ENCODE data around the gene ZNF385C. TPM values are rescaled to one million over a fixed set of nuclear protein-coding genes. Genes with fewer than 3 reads are reported as not detected.
A peak's percentile ranks its signal among the peaks of the same experiment; 100 is the strongest.

Gene ZNF385C
- total RNA-seq, 4 donors from 2014 or later = 0.27 to 0.48 TPM; not detected in 2

- DNase-seq = no peak
- 91 to 100% methylated on average over 3 to 9 of the region's 9 CpGs for WGBS, 2 donors (ENCODE audit: low coverage in 1 of 2)
- Histone ChIP-seq H3K36me3 (no peaks in the 10 kb centered on the region), H3K27me3 (no peaks in the 10 kb centered on the region), H3K9me3 (no peaks in the 10 kb centered on the region), H3K4me3 (no peak overlapping the region), H3K4me1 (peaks cover 17 to 24% (median 18%) of the 10 kb centered on the region in 4 donors), H3K27ac (no peak overlapping the region)
- in situ Hi-C loops (cut with MboI; ENCODE audit: low pct_ligation_motif_present in 1 of 4, low pct_unique_long_range_greater_than_20kb in 1 of 4, low sequenced_read_pairs in 3 of 4) (loop anchor here in 2 of 4 donors (5.0 to 10.0 kb wide), 2 partner anchors 92 to 149 kb away; partner anchors contain the start of genes CNP (in 2 of the 2) and NKIRAS2 (in 1 of the 2)), intact Hi-C loops (cut with DNase I; ENCODE audit: low total_unique reads) (loop anchor here (5.0 kb wide), 1 partner anchor 87 kb away; no protein-coding TSS in a partner anchor)
- TF ChIP-seq POLR2AphosphoS5 (IDR thresholded peaks at IDR 0.05) (no peak), CTCF (IDR thresholded peaks at IDR 0.05) (no peak), EP300 (IDR thresholded peaks at IDR 0.05; ENCODE audit: low read depth) (no peak), POLR2A (IDR thresholded peaks at IDR 0.05) (no peak)
These were observed 15.8 kb upstream of the ZNF385C start for GRCh38 chr17:42114118-42114517.

- in situ Hi-C loops (cut with MboI; ENCODE audit: low pct_ligation_motif_present in 1 of 4, low pct_unique_long_range_greater_than_20kb in 1 of 4, low sequenced_read_pairs in 3 of 4) = loop anchor here in 2 of 4 donors (5.0 to 10.0 kb wide), 2 partner anchors 91 to 149 kb away; partner anchors contain the start of genes CNP (in 2 of the 2) and NKIRAS2 (in 1 of the 2)
- Histone ChIP-seq H3K4me1 (peaks cover 17 to 24% (median 18%) of the 10 kb centered on the region in 4 donors), H3K27ac (peak overlapping the region; percentile 93 to 98 (median 94)), H3K27me3 (no peaks in the 10 kb centered on the region), H3K4me3 (no peak overlapping the region), H3K9me3 (no peaks in the 10 kb centered on the region), H3K36me3 (no peaks in the 10 kb centered on the region)
- TF ChIP-seq POLR2AphosphoS5 (IDR thresholded peaks at IDR 0.05) = no peak
- intact Hi-C loops (cut with DNase I; ENCODE audit: low total_unique reads) = loop anchor here (5.0 kb wide), 1 partner anchor 86 kb away; no protein-coding TSS in a partner anchor
- 89 to 93% methylated on average over 12 to 28 of the region's 28 CpGs for WGBS, 2 donors (ENCODE audit: low coverage in 1 of 2)
- no peak for DNase-seq
These were observed 15.2 kb upstream of the ZNF385C start for GRCh38 chr17:42113293-42114069.

GRCh38 chr17:42112552-42113176 is 14.4 kb upstream of the ZNF385C start, which contains the start of gene DHX58:
DHX58 (minus strand) TSS chr17:42112714; CDS start chr17:42111892, 822 bp downstream.
- in situ Hi-C loops (cut with MboI; ENCODE audit: low pct_ligation_motif_present in 1 of 4, low pct_unique_long_range_greater_than_20kb in 1 of 4, low sequenced_read_pairs in 3 of 4) = loop anchor here in 2 of 4 donors (5.0 to 10.0 kb wide), 2 partner anchors 90 to 148 kb away; partner anchors contain the start of genes CNP (in 2 of the 2) and NKIRAS2 (in 1 of the 2)
- 1% methylated on average over 10 of the region's 10 CpGs; no CpG with 5 or more reads in 1 of the 2 donors for WGBS, 2 donors (ENCODE audit: low coverage in 1 of 2)
- no peaks in the 10 kb centered on the region for H3K36me3 ChIP-seq

More at GRCh38 chr17:42112552-42113176, 14.4 kb upstream of the ZNF385C start, which contains the start of gene DHX58:
- peaks cover 17 to 24% (median 18%) of the 10 kb centered on the region in 4 donors for H3K4me1 ChIP-seq
- peak within 1 kb of the TSS; percentile 40 to 65 (median 45) for H3K4me3 ChIP-seq
- H3K27ac ChIP-seq = peak within 1 kb of the TSS; percentile 93 to 98 (median 94)
- peak; percentile 85 for DNase-seq
- H3K27me3 ChIP-seq = no peaks in the 10 kb centered on the region
- intact Hi-C loops (cut with DNase I; ENCODE audit: low total_unique reads) = loop anchor here (5.0 kb wide), 1 partner anchor 85 kb away; no protein-coding TSS in a partner anchor
- no peaks in the 10 kb centered on the region for H3K9me3 ChIP-seq
- TF ChIP-seq POLR2A (IDR thresholded peaks at IDR 0.05) (peak; percentile 68), EP300 (IDR thresholded peaks at IDR 0.05; ENCODE audit: low read depth) (no peak), CTCF (IDR thresholded peaks at IDR 0.05) (no peak), POLR2AphosphoS5 (IDR thresholded peaks at IDR 0.05) (peak; percentile 58 to 87 (median 81))
